ENCODE results near the gene IL27RA.
A peak's percentile ranks its signal among the peaks of the same experiment; 100 is the strongest.

IL27RA gene

GRCh38 chr19:14061751-14062557 is 30.4 kb downstream of the IL27RA start, which contains the start of gene PALM3:
TSS of gene PALM3 (minus strand) at chr19:14062076. CDS start at chr19:14061980, 96 bp downstream.
- H3K36me3 ChIP-seq (ENCODE audit: insufficient read depth, low read length) = no peaks in the 10 kb centered on the region
- H3K4me3 ChIP-seq = no peak within 1 kb of the TSS
- H3K9me3 ChIP-seq (ENCODE audit: low read depth, low read length) = no peaks in the 10 kb centered on the region
- TF ChIP-seq EZH2 (IDR thresholded peaks at IDR 0.05) = no peak
- TF ChIP-seq FOXP2 (optimal IDR thresholded peaks at IDR 0.05; ENCODE audit: control extremely low read depth, extremely low read length, insufficient read depth) = no peak
- no peak for TF ChIP-seq POLR2AphosphoS5 (IDR thresholded peaks at IDR 0.05; ENCODE audit: borderline replicate concordance, low read depth, low read length)
- H3K9ac ChIP-seq (ENCODE audit: insufficient read length) = no peak within 1 kb of the TSS
- no peak for DNase-seq (ENCODE audit: low read depth, low spot score)
- no peak within 1 kb of the TSS for H3K27ac ChIP-seq

- TF ChIP-seq EZH2 (IDR thresholded peaks at IDR 0.05) (no peak), FOXP2 (optimal IDR thresholded peaks at IDR 0.05; ENCODE audit: control extremely low read depth, extremely low read length, insufficient read depth) (no peak), POLR2AphosphoS5 (IDR thresholded peaks at IDR 0.05; ENCODE audit: borderline replicate concordance, low read depth, low read length) (no peak)
- DNase-seq (ENCODE audit: low read depth, low spot score) = no peak
- Histone ChIP-seq H3K9me3 (ENCODE audit: low read depth, low read length) (no peaks in the 10 kb centered on the region), H3K9ac (ENCODE audit: insufficient read length) (no peak overlapping the region), H3K27ac (no peak overlapping the region), H3K36me3 (ENCODE audit: insufficient read depth, low read length) (no peaks in the 10 kb centered on the region), H3K4me3 (no peak overlapping the region)
These were observed 30.9 kb downstream of the IL27RA start for GRCh38 chr19:14062558-14062855.

DNA sequence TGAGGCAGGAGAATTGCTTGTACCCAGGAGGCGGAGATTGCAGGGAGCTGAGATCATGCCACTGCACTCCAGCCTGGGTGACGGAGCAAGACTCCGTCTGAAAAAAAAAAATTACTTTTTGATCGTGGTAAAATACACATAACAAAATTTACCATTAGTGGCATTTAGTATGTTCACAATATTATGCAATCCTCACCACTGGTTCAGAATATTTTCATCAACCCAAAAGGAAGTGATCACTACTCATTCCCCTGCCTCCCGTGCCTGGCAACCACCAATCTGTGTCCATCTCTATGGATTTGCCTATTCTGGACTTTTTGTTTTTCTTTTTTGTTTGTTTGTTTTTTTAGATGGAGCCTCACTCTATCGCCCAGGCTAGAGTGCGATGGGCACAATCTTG is 31.5 kb downstream of the IL27RA start:
- H3K36me3 ChIP-seq (ENCODE audit: insufficient read depth, low read length) = no peaks in the 10 kb centered on the region
- H3K9me3 ChIP-seq (ENCODE audit: low read depth, low read length) = no peaks in the 10 kb centered on the region
- DNase-seq (ENCODE audit: low read depth, low spot score) = no peak
- no peak overlapping the region for H3K27ac ChIP-seq
- TF ChIP-seq FOXP2 (optimal IDR thresholded peaks at IDR 0.05; ENCODE audit: control extremely low read depth, extremely low read length, insufficient read depth) = no peak
- no peak for TF ChIP-seq POLR2AphosphoS5 (IDR thresholded peaks at IDR 0.05; ENCODE audit: borderline replicate concordance, low read depth, low read length)
- TF ChIP-seq EZH2 (IDR thresholded peaks at IDR 0.05) = no peak
- no peak overlapping the region for H3K9ac ChIP-seq (ENCODE audit: insufficient read length)
- no peak overlapping the region for H3K4me3 ChIP-seq

DNA sequence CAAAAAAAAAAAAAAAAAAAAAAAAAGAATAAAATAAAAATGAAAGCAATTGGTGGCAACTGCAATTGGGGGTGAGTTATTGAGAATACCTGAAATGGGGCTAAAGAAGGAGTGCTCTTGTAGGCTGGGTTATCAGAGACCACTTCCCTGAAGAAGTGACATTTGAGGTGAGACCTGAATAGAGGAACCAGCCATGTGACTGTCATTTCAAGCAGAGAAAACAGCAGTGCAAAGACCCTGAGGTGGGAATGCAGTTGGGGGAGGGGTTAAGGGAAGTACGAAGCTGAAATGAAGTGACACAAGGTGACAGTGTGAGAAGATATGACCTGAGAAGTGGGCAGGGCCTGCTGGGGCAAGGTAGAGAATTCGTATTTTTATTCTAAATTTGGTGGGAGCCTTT is 34.6 kb downstream of the IL27RA start:
- H3K9me3 ChIP-seq (ENCODE audit: low read depth, low read length) = no peaks in the 10 kb centered on the region
- no peak overlapping the region for H3K27ac ChIP-seq
- H3K36me3 ChIP-seq (ENCODE audit: insufficient read depth, low read length) = no peaks in the 10 kb centered on the region
- TF ChIP-seq FOXP2 (optimal IDR thresholded peaks at IDR 0.05; ENCODE audit: control extremely low read depth, extremely low read length, insufficient read depth) (no peak), EZH2 (IDR thresholded peaks at IDR 0.05) (no peak), POLR2AphosphoS5 (IDR thresholded peaks at IDR 0.05; ENCODE audit: borderline replicate concordance, low read depth, low read length) (no peak)
- no peak for DNase-seq (ENCODE audit: low read depth, low spot score)
- H3K9ac ChIP-seq (ENCODE audit: insufficient read length) = no peak overlapping the region
- no peak overlapping the region for H3K4me3 ChIP-seq

DNA sequence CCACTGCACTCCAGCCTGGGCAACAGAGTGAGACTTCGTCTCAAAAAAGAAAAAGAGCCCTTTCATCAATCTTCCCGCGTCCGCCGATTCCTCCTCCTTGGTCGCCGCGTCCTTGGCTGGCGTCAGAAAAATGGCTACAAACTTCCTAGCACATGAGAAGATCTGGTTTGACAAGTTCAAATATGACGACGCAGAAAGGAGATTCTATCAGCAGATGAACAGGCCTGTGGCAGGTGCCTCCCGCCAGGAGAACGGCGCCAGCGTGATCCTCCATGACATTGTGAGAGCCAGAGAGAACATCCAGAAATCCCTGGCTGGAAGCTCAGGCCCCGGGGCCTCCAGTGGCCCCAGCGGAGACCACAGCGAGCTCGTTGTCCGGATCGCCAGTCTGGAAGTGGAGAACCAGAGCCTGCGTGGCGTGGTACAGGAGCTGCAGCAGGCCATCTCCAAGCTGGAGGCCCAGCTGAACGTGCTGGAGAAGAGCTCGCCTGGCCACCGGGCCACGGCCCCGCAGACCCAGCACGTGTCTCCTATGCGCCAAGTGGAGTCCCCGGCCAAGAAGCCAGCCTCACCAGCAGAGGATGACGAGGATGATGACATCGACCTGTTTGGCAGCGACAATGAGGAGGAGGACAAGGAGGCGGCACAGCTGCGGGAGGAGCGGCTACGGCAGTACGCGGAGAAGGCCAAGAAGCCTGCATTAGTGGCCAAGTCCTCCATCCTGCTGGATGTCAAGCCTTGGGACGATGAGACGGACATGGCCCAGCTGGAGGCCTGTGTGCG is 38.9 kb downstream of the IL27RA start:
- Histone ChIP-seq H3K4me3 (no peak overlapping the region), H3K36me3 (ENCODE audit: insufficient read depth, low read length) (no peaks in the 10 kb centered on the region), H3K9ac (ENCODE audit: insufficient read length) (no peak overlapping the region), H3K27ac (no peak overlapping the region), H3K9me3 (ENCODE audit: low read depth, low read length) (no peaks in the 10 kb centered on the region)
- DNase-seq (ENCODE audit: low read depth, low spot score) = no peak
- TF ChIP-seq EZH2 (IDR thresholded peaks at IDR 0.05) (no peak), POLR2AphosphoS5 (IDR thresholded peaks at IDR 0.05; ENCODE audit: borderline replicate concordance, low read depth, low read length) (no peak), FOXP2 (optimal IDR thresholded peaks at IDR 0.05; ENCODE audit: control extremely low read depth, extremely low read length, insufficient read depth) (no peak)

- Histone ChIP-seq H3K9ac (ENCODE audit: insufficient read length) (peak within 1 kb of the TSS; percentile 17), H3K9me3 (ENCODE audit: low read depth, low read length) (no peaks in the 10 kb centered on the region), H3K4me3 (peak within 1 kb of the TSS; percentile 83), H3K27ac (no peak within 1 kb of the TSS), H3K36me3 (ENCODE audit: insufficient read depth, low read length) (no peaks in the 10 kb centered on the region)
- DNase-seq (ENCODE audit: low read depth, low spot score) = no peak
- TF ChIP-seq POLR2AphosphoS5 (IDR thresholded peaks at IDR 0.05; ENCODE audit: borderline replicate concordance, low read depth, low read length) (no peak), FOXP2 (optimal IDR thresholded peaks at IDR 0.05; ENCODE audit: control extremely low read depth, extremely low read length, insufficient read depth) (no peak), EZH2 (IDR thresholded peaks at IDR 0.05) (no peak)
These were observed 41.1 kb downstream of the IL27RA start, which contains the start of gene MISP3 for GRCh38 chr19:14072535-14073260. TSS of gene MISP3 (plus strand) at chr19:14072786. CDS start at chr19:14073310, 524 bp downstream.

- DNase-seq (ENCODE audit: low read depth, low spot score) = no peak
- TF ChIP-seq POLR2AphosphoS5 (IDR thresholded peaks at IDR 0.05; ENCODE audit: borderline replicate concordance, low read depth, low read length) (no peak), EZH2 (IDR thresholded peaks at IDR 0.05) (no peak), FOXP2 (optimal IDR thresholded peaks at IDR 0.05; ENCODE audit: control extremely low read depth, extremely low read length, insufficient read depth) (no peak)
- peak overlapping the region; percentile 17 for H3K9ac ChIP-seq (ENCODE audit: insufficient read length)
- no peak overlapping the region for H3K27ac ChIP-seq
- no peaks in the 10 kb centered on the region for H3K36me3 ChIP-seq (ENCODE audit: insufficient read depth, low read length)
- peak overlapping the region; percentile 83 for H3K4me3 ChIP-seq
- no peaks in the 10 kb centered on the region for H3K9me3 ChIP-seq (ENCODE audit: low read depth, low read length)
These were observed 41.8 kb downstream of the IL27RA start for GRCh38 chr19:14073261-14073924.
